ENCODE measurements around the gene CRNKL1.

GRCh38 chr20:19993958-19994669 is 58.2 kb downstream of the CRNKL1 start:
- TF ChIP-seq CTCF (IDR thresholded peaks at IDR 0.05; ENCODE audit: low read length) (no peak), EZH2 (IDR thresholded peaks at IDR 0.05; ENCODE audit: borderline replicate concordance, low read length) (no peak)

Measured in OCI-LY1 (cell line).